B cell (primary cell): ENCODE data around the gene GAS5. TPM values are rescaled to one million over a fixed set of nuclear protein-coding genes. Genes with fewer than 3 reads are reported as not detected.

Experiments used
- ATAC-seq: fragments of 200-7000 bp; cut with Tn5 transposase; one replicate; pipeline ENCODE4 v1.10.0; 2021; ENCODE audit warnings: low read depth, mild to moderate bottlenecking, moderate number of reproducible peaks, moderate library complexity
- CTCF ChIA-PET: fragments of 350-600 bp; sonication (Branson Sonifier 250); formaldehyde crosslinking; loops from one replicate; lab custom pipeline; 2021; ENCODE audit warnings: antibody characterized with exemption, inconsistent platforms; lab: Charles Lee
- POLR2A ChIA-PET: fragments of 350-600 bp; sonication (Branson Sonifier 250); formaldehyde crosslinking; loops from one replicate; lab custom pipeline; 2021; ENCODE audit warnings: antibody characterized with exemption; lab: Charles Lee
- DNase-seq: peaks from one replicate; pipeline ENCODE4 v3.0.0; 2013
- H2AFZ ChIP-seq: 2 replicates; pipeline ENCODE4 v1.6.1; 2012; ENCODE audit warnings: mild to moderate bottlenecking, low read depth, low read length; ENCODE audit not compliant: insufficient read depth, poor library complexity, severe bottlenecking
- H3K27ac ChIP-seq, 2 donors: 1 replicate in 1 of 2; 2 replicates in 1 of 2; pipeline ENCODE4 v1.5.1; 2012 to 2013; ENCODE audit warnings: low read length in 2 of 2, mild to moderate bottlenecking in 2 of 2, moderate library complexity in 1 of 2
- H3K27me3 ChIP-seq, 4 experiments: fragments of 200-600 bp in 1 of 4; sonication (generic) in 1 of 4; replicated peaks in 1 of 4; 1 replicate in 2 of 4; 2 replicates in 2 of 4; pipeline versions ENCODE4 v1.6.1 to v1.7.0; 2013 to 2016; ENCODE audit warnings: low read length in 3 of 4, mild to moderate bottlenecking in 2 of 4, mixed read lengths in 1 of 4, moderate library complexity in 1 of 4; ENCODE audit not compliant: insufficient read depth in 4 of 4, control insufficient read depth in 3 of 4; ENCODE audit errors: control extremely low read depth in 1 of 4
- H3K36me3 ChIP-seq, 2 experiments: replicated peaks in 1 of 2; 1 replicate in 1 of 2; 2 replicates in 1 of 2; pipeline versions ENCODE4 v1.6.1 to v1.7.1; 2013; ENCODE audit warnings: low read length in 1 of 2; ENCODE audit not compliant: insufficient read depth in 2 of 2, control insufficient read depth in 1 of 2; ENCODE audit errors: control extremely low read depth in 1 of 2, extremely low read depth in 1 of 2
- H3K4me1 ChIP-seq, 2 donors: fragments of 200-600 bp in 1 of 2; sonication (generic) in 1 of 2; 1 replicate in 1 of 2; 2 replicates in 1 of 2; pipeline versions ENCODE4 v1.5.1 to v1.6.1; 2013 to 2017; ENCODE audit warnings: low read length in 2 of 2; ENCODE audit not compliant: control insufficient read depth in 2 of 2, insufficient read depth in 2 of 2
- H3K4me2 ChIP-seq: replicated peaks from 2 replicates; pipeline ENCODE3; 2012; ENCODE audit warnings: mild to moderate bottlenecking, low read depth, low read length; ENCODE audit not compliant: poor library complexity, severe bottlenecking
- H3K4me3 ChIP-seq, 5 experiments: fragments of 200-600 bp in 1 of 5; sonication (generic) in 1 of 5; 1 replicate in 3 of 5; 2 replicates in 2 of 5; pipeline versions ENCODE4 v1.5.1 to v1.7.0; 2011 to 2016; ENCODE audit warnings: low read length in 4 of 5, mild to moderate bottlenecking in 4 of 5, low read depth in 2 of 5, control low read depth in 1 of 5, moderate library complexity in 1 of 5; ENCODE audit not compliant: insufficient read depth in 1 of 5; ENCODE audit errors: control extremely low read depth in 1 of 5, extremely low read depth in 1 of 5
- H3K79me2 ChIP-seq: fragments of 200-600 bp; sonication (generic); one replicate; pipeline ENCODE4 v1.6.0; 2016; ENCODE audit warnings: low read length; ENCODE audit not compliant: control insufficient read depth, insufficient read depth
- H3K9ac ChIP-seq: fragments of 200-600 bp; sonication (generic); 2 replicates; pipeline ENCODE4 v1.6.1; 2017; ENCODE audit warnings: mild to moderate bottlenecking, low read length, moderate library complexity
- H3K9me3 ChIP-seq, 3 donors: one replicate each; pipeline versions ENCODE4 v1.6.1 to v1.7.1; 2013; ENCODE audit warnings: low read length in 2 of 3; ENCODE audit not compliant: control insufficient read depth in 2 of 3, insufficient read depth in 1 of 3; ENCODE audit errors: control extremely low read depth in 1 of 3
- H4K20me1 ChIP-seq: 2 replicates; pipeline ENCODE4 v1.6.0; 2012; ENCODE audit warnings: mild to moderate bottlenecking, low read length; ENCODE audit not compliant: insufficient read depth, control insufficient read depth, poor library complexity, severe bottlenecking
- H3K27ac Mint-ChIP-seq: one replicate; pipeline ENCODE4 v1.8.0; 2021; ENCODE audit warnings: mixed read lengths
- H3K27me3 Mint-ChIP-seq: one replicate; pipeline ENCODE4 v1.8.0; 2021; ENCODE audit warnings: mixed read lengths
- H3K4me1 Mint-ChIP-seq: one replicate; pipeline ENCODE4 v1.8.0; 2021; ENCODE audit warnings: mixed read lengths
- H3K4me3 Mint-ChIP-seq: one replicate; pipeline ENCODE4 v1.8.0; 2021; ENCODE audit warnings: mixed read lengths
- H3K9me3 Mint-ChIP-seq: one replicate; pipeline ENCODE4 v1.8.0; 2022; ENCODE audit warnings: mixed read lengths; ENCODE audit not compliant: insufficient read depth
- EZH2 ChIP-seq: IDR thresholded peaks from 2 replicates; pipeline ENCODE4 v1.6.1; 2012; ENCODE audit warnings: borderline replicate concordance, low read depth, mild to moderate bottlenecking, moderate library complexity, low read length; ENCODE audit not compliant: insufficient read depth, poor library complexity, severe bottlenecking
- WGBS: methylation state at CpG from one replicate; pipeline ENCODE4 v1.1.5; 2013; ENCODE audit warnings: missing lambda C conversion rate; ENCODE audit not compliant: insufficient coverage; 5-methylcytosine and 5-hydroxymethylcytosine counted together
- intact Hi-C: fragments of 100-400 bp; cut with micrococcal nuclease; formaldehyde crosslinking; loops from one replicate; pipeline ENCODE4 v1.10.0; 2022
- polyA plus RNA-seq: library from polyadenylated mRNA; depleted of rRNA; stranded (reverse); fragments of >200 nt; gene quantifications from 2 replicates; pipeline ENCODE4 v1.2.3, GENCODE V29; 2012
- total RNA-seq, 2 donors: library from RNA; stranded (reverse); fragments of 120-200 nt in 1 of 2; gene quantifications; 1 replicate in 1 of 2; 2 replicates in 1 of 2; pipeline versions ENCODE4 v1.2.3 to v1.2.4, GENCODE V29; 2013 to 2022
- TF ChIP-seq, protein P1 (sequence below): fragments of 200-600 bp; IDR thresholded peaks from one replicate; pipeline ENCODE4 v1.8.0; 2022; ENCODE audit warnings: antibody characterized with exemption, mild to moderate bottlenecking

The GAS5 gene
- total and polyA plus RNA-seq, 2 donors (not counting 1 experiment from before 2014, with no cell fraction given): 472 to 622 TPM

DNA sequence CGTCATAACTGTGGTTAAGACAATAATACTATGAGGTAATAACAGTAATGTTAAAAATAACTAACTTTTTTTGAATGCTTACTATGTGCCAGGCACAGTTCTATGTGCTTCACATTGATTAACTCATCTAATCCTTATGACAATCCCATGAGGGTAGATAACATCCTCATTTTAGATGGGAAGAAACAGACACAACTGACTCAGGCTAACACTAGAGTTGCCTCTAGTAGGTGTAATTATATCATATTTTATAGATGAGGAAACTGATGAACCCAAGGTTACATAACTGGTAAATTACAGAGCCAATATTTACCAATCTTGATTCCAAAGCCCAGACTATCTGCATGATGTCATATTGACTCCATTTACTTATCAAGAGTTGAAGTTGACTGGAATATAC lies 25.8 kb upstream of the GAS5 start:
- Histone ChIP-seq H4K20me1 (peaks cover 6% of the 10 kb centered on the region), H3K4me2 (no peak overlapping the region), H3K79me2 (peaks cover 30% of the 10 kb centered on the region), H3K36me3 (peaks cover 3 to 7% of the 10 kb centered on the region in 2 experiments), H3K27ac (no peak overlapping the region), H3K27me3 (no peaks in the 10 kb centered on the region), H2AFZ (no peak overlapping the region), H3K9ac (no peak overlapping the region), H3K4me3 (no peak overlapping the region), H3K4me1 (peaks cover 0 to 13% of the 10 kb centered on the region in 2 donors), H3K9me3 (no peaks in the 10 kb centered on the region)
- H3K9me3 Mint-ChIP-seq: no peaks in the 10 kb centered on the region
- H3K4me3 Mint-ChIP-seq: no peak overlapping the region
- no peak overlapping the region for H3K27ac Mint-ChIP-seq
- no peaks in the 10 kb centered on the region for H3K27me3 Mint-ChIP-seq
- intact Hi-C loops: no loop called here
- peaks cover 18% of the 10 kb centered on the region for H3K4me1 Mint-ChIP-seq
- DNase-seq (no peak), ATAC-seq (no peak)
- POLR2A ChIA-PET: no interaction called here
- no CpG with 5 or more reads among the region's 1 CpG for WGBS
- CTCF ChIA-PET: no interaction called here
- no peak for TF ChIP-seq EZH2
- TF ChIP-seq, protein P1, sequence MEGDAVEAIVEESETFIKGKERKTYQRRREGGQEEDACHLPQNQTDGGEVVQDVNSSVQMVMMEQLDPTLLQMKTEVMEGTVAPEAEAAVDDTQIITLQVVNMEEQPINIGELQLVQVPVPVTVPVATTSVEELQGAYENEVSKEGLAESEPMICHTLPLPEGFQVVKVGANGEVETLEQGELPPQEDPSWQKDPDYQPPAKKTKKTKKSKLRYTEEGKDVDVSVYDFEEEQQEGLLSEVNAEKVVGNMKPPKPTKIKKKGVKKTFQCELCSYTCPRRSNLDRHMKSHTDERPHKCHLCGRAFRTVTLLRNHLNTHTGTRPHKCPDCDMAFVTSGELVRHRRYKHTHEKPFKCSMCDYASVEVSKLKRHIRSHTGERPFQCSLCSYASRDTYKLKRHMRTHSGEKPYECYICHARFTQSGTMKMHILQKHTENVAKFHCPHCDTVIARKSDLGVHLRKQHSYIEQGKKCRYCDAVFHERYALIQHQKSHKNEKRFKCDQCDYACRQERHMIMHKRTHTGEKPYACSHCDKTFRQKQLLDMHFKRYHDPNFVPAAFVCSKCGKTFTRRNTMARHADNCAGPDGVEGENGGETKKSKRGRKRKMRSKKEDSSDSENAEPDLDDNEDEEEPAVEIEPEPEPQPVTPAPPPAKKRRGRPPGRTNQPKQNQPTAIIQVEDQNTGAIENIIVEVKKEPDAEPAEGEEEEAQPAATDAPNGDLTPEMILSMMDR: no peak

DNA sequence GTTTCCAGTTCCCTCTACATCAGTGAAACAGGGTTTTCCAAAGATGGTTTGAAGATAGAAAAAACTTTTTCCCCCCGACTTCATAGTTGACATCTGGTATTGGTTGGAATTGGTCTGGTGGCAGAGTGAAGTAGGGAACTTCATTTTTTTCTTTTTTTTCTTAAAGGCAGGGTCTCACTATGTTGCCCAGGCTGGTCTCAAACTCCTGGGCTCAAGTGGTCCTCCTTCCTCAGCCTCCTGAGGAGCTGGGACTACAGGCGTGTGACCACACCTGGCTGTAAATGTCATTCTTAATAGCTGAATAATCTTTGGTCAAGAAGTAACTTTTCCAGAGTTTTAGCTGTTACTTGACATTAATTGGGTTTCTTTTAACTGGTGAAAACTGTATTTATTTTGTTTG lies 22.1 kb upstream of the GAS5 start:
- no CpG with 5 or more reads among the region's 2 CpGs for WGBS
- no peak overlapping the region for H3K4me2 ChIP-seq
- no peak for DNase-seq
- Mint-ChIP-seq H3K9me3 (no peaks in the 10 kb centered on the region), H3K4me1 (no peaks in the 10 kb centered on the region), H3K27ac (no peak overlapping the region), H3K4me3 (no peak overlapping the region), H3K27me3 (no peaks in the 10 kb centered on the region)
- ChIA-PET CTCF (no interaction called here), POLR2A (no interaction called here)
- H3K79me2 ChIP-seq: peaks cover 37% of the 10 kb centered on the region
- peaks cover 3 to 30% of the 10 kb centered on the region in 2 experiments for H3K36me3 ChIP-seq
- no peak for ATAC-seq
- H3K9ac ChIP-seq: no peak overlapping the region
- H3K27me3 ChIP-seq: no peaks in the 10 kb centered on the region
- TF ChIP-seq, protein P1: no peak
- no peak for TF ChIP-seq EZH2
- no peak overlapping the region for H3K4me3 ChIP-seq
- H3K4me1 ChIP-seq: no peaks in the 10 kb centered on the region
- no peak overlapping the region for H3K27ac ChIP-seq
- intact Hi-C loops: no loop called here
- H4K20me1 ChIP-seq: peaks cover 6% of the 10 kb centered on the region
- H3K9me3 ChIP-seq: no peaks in the 10 kb centered on the region
- H2AFZ ChIP-seq: no peak overlapping the region
